Measurements from ENCODE around the gene ZFP91.
A peak's percentile ranks its signal among the peaks of the same experiment; 100 is the strongest.

ZFP91 gene

DNA sequence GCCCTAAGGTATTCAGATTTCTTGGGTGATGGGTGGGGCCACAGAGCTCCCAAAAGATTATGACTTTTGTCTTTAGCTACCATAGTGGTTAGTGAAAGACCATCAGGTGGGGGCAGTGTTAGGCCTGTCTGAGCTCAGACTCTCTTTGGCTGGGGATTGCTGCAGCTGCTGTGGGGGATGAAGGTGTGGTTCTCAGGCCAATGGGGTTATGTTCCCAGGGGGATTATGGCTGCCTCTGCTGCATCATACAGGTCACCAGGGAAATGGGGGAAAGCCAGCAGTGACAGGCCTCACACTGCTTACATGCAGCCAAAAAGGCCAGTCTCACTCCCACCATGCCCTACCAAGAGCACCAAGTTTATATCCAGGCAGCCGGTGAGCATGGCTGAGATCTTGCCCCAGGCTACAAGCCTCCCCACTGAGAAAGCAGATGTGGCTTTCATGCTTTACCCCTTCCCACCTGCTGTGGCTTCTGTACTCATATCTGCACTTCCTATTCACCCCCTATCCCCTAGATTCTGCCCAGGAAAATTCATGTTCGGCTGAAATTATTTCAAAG, 68.4 kb downstream of the ZFP91 start:
- TF ChIP-seq, protein P1, sequence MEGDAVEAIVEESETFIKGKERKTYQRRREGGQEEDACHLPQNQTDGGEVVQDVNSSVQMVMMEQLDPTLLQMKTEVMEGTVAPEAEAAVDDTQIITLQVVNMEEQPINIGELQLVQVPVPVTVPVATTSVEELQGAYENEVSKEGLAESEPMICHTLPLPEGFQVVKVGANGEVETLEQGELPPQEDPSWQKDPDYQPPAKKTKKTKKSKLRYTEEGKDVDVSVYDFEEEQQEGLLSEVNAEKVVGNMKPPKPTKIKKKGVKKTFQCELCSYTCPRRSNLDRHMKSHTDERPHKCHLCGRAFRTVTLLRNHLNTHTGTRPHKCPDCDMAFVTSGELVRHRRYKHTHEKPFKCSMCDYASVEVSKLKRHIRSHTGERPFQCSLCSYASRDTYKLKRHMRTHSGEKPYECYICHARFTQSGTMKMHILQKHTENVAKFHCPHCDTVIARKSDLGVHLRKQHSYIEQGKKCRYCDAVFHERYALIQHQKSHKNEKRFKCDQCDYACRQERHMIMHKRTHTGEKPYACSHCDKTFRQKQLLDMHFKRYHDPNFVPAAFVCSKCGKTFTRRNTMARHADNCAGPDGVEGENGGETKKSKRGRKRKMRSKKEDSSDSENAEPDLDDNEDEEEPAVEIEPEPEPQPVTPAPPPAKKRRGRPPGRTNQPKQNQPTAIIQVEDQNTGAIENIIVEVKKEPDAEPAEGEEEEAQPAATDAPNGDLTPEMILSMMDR (IDR thresholded peaks at IDR 0.05) = no peak

DNA sequence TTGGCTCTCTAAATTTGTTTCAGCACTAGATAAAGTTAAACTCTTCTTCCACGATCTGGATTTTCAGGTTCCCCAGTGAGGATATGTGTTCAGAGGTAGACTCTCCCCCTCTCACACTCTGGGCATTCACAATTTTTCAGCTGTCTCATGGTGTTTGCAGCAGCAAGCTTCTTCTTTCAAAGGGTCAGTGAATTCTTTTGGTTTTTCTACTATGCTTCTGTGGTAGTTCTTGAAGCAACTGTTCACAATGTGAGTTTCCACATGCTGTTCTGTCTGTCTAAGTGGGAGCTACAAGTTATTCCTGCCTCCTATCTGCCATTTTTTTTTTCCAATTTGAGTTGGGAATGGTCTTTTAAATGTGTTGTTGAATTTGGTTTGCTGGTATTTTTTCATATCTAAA, 69.0 kb downstream of the ZFP91 start:
- TF ChIP-seq, protein P1 (IDR thresholded peaks at IDR 0.05) = no peak

DNA sequence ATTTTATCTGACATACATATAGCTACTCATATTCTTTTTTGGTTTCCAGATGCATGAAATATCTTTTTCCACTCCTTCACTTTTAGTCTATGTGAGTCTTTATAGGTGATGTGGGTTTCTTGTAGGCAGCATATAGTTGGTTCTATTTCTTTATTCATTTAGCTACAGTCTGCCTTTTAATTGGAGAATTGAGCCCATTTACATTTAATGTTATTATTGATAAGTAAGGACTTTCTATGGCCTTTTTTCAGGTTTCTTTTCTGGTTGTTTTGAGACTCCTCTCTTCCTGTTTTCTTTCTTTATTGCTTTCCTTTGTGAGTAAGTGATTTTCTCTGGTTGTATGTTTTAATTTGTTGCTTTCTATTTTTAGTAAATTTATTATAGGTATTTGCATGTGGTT, 70.8 kb downstream of the ZFP91 start:
- TF ChIP-seq, protein P1 (IDR thresholded peaks at IDR 0.05) = no peak

DNA sequence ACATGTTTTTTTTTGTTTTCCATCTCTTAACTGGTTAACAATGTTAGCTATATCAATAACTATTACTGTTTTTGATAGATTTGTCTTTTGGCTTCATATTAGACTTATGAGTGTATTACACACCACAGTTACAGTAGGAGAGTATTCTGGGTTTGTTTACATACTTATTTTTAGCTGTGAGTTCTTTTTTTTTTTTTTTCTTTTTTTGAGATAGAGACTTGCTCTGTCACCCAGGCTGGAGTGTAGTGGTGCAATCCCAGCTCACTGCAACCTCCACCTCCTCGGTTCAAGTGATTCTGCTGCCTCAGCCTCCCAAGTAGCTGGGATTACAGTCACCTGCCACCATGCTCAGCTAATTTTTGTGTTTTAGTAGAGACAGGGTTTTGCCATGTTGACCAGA, 71.6 kb downstream of the ZFP91 start:
- TF ChIP-seq, protein P1 (IDR thresholded peaks at IDR 0.05) = no peak

DNA sequence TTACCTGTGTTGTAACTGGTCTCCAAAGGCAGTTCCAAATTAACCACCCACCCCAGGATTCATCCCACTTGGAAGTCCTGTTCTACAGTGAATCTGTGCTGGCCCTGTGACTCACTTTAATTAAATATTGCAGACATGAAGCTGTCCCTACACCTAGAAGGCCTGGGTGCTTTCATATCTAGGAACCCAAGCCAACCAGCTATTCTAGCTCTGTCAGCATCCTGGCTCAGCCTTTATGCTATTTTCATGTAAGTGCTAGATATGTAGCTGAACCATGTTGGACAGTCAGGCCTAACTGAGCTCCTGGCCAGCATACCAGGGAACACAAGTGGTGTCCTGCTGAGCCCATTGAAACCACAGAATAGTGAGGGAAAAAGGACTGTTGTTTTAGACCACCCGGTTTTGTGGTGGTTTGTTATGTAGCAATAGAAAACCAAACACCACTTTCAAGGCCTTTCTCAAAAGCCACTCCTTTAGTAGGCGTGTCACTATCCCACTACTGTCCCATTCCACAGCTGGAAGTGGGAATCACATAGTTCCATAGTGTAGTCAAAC, 73.9 kb downstream of the ZFP91 start:
- TF ChIP-seq, protein P1 (IDR thresholded peaks at IDR 0.05) = no peak

DNA sequence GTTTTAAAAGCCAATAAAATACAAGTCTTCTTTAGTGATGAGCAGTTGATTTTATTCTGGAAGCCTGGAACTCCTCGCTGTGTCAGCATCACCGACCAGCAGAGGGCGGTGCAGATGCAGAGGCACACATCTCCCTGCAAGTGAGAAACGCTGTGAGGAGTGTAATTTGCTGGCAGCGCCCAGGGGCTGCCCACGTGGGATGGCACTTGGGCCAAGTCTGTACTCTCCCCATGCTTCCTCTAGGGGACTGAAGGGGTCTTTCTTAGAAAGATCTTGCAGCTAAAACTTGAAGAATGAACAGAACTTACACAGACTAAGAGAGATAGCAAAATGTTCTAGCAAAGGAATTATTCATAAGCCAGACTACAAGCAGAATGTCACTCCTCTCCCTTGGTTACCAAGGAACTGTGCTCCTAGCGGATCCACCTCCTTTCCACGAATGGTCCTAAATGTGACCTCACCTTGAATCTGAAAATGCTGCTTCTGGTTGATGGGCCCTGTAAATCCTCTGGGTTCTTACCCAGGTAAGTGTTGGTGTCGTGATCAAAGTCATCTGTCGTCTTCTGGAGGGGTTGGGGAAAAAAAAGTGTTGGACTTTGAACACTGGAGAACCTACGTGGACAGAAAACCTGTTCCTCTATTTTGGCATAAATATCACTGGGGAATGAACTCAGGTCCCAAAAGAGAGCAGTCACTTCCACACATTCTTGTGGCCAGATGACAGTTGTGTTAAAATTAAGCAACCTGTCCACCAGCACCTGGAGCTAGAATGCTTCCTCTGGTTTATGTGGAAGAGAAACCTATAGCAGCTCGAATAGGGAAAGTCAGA, 75.4 kb downstream of the ZFP91 start:
- TF ChIP-seq, protein P1 (IDR thresholded peaks at IDR 0.05) = peak; percentile 97

DNA sequence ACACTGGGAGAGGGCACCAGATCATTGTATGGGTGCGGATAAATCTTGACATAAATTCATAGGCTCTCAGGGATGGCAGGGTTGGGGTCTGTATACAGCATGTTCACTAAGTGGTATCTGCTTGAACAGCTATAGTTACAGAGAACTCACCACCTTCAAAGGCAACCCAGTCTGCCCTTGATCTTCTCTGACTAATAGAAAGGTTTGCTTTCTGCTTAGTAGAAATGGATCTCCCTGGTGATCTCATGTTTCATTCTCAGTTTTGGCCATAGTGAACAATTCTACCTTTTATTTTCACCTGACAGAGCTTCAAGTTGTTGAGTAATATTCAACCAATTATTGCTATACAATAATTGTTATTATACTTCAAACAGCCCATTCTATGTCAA, 76.0 kb downstream of the ZFP91 start:
- TF ChIP-seq, protein P1 (IDR thresholded peaks at IDR 0.05) = no peak
